HG03108 (cell line): ENCODE results near the gene SH3GL3.

Source experiments
- ATAC-seq: cut with Tn5 transposase; IDR thresholded peaks from one replicate; pipeline ENCODE4 v1.9.1; 2021; ENCODE audit warnings: moderate library complexity; ENCODE audit not compliant: unreplicated experiment

Gene SH3GL3

GRCh38 chr15:83446904-83447709 is at the start of gene SH3GL3:
Gene SH3GL3, plus strand, starts transcription at chr15:83447341. Its CDS starts 193 bp downstream, at chr15:83447534.
- no peak for ATAC-seq

- no peak for ATAC-seq
Measured at GRCh38 chr15:83398626-83399025, 48.5 kb upstream of the SH3GL3 start.

GRCh38 chr15:83404121-83404520 is 43.0 kb upstream of the SH3GL3 start:
- ATAC-seq, result no peak

- no peak for ATAC-seq
Measured at GRCh38 chr15:83410532-83410931, 36.6 kb upstream of the SH3GL3 start.

GRCh38 chr15:83413054-83413719 is 34.0 kb upstream of the SH3GL3 start:
- ATAC-seq, result peak; percentile 52

GRCh38 chr15:83422081-83422480 is 25.1 kb upstream of the SH3GL3 start:
- ATAC-seq, result no peak

GRCh38 chr15:83422541-83422940 is 24.6 kb upstream of the SH3GL3 start:
- no peak for ATAC-seq

GRCh38 chr15:83424101-83424500 is 23.0 kb upstream of the SH3GL3 start:
- ATAC-seq, result no peak

GRCh38 chr15:83430441-83430840 is 16.7 kb upstream of the SH3GL3 start:
- ATAC-seq, result no peak

GRCh38 chr15:83431521-83431920 is 15.6 kb upstream of the SH3GL3 start:
- no peak for ATAC-seq

- ATAC-seq, result no peak
Measured at GRCh38 chr15:83435202-83435601, 11.9 kb upstream of the SH3GL3 start.

- no peak for ATAC-seq
Measured at GRCh38 chr15:83435782-83436181, 11.4 kb upstream of the SH3GL3 start.

- no peak for ATAC-seq
Measured at GRCh38 chr15:83436513-83437158, 10.5 kb upstream of the SH3GL3 start.

- no peak for ATAC-seq
Measured at GRCh38 chr15:83443076-83443847, 3.9 kb upstream of the SH3GL3 start.

- no peak for ATAC-seq
Measured at GRCh38 chr15:83444936-83445335, 2.2 kb upstream of the SH3GL3 start.

GRCh38 chr15:83445643-83446042 is 1.5 kb upstream of the SH3GL3 start:
- ATAC-seq, result no peak

GRCh38 chr15:83446417-83446816 is 724 bp upstream of the SH3GL3 start:
- no peak for ATAC-seq

- ATAC-seq, result no peak
Measured at GRCh38 chr15:83449250-83449671, 2.1 kb downstream of the SH3GL3 start.

GRCh38 chr15:83449937-83450506 is 2.9 kb downstream of the SH3GL3 start:
- no peak for ATAC-seq

- no peak for ATAC-seq
Measured at GRCh38 chr15:83457149-83457548, 10.0 kb downstream of the SH3GL3 start.

GRCh38 chr15:83458381-83458780 is 11.2 kb downstream of the SH3GL3 start:
- no peak for ATAC-seq
